GM19193 (cell line): ENCODE data around the gene LIPT1.

ENCODE experiments used
- POLR2A ChIP-seq: IDR thresholded peaks from 4 replicates; pipeline ENCODE4 v1.6.1; 2011; ENCODE audit not compliant: insufficient read depth, insufficient read length; ENCODE audit errors: extremely low read depth

Gene LIPT1

DNA sequence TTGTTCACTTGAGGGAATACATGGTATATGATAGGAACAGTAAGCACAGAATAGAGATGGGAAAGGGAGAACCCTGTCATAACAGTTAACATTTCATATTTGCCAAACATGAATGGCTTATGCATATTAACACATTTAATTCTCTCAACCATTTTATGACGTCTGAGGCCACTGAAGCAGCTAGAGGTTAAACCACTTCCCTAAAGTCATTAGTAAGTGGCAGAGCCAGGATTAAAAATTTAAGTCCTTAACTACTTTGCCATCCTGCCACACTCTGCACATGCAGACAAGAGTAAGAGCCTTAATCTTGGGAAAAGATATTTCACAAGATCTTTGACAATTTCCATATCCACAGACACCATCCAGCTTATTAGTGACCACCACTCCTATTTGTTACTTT, 2.1 kb downstream of the LIPT1 start:
- no peak for TF ChIP-seq POLR2A

DNA sequence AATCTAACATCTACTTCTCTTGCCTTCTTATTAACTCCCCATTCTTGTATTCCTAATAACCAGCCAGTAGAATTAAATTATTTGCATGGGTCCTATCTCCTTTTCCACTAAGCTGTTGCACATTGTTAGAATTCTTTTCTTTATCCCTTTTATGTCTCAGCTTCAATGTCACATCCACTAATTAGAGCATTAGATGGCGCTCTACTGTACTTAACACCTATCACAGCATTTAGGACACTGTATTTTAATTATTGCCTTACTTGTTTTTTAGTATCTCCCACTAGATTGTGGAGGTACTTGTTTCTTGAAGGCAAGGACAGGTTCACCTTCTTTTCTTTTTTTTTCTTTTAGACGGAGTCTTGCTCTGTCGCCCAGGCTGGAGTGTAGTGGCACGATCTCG, 3.8 kb downstream of the LIPT1 start:
- TF ChIP-seq POLR2A = no peak

- no peak for TF ChIP-seq POLR2A
These were observed 4.8 kb downstream of the LIPT1 start for GRCh38 chr2:99159594-99159993.

- no peak for TF ChIP-seq POLR2A
These were observed 11.5 kb downstream of the LIPT1 start for GRCh38 chr2:99166218-99166617.

GRCh38 chr2:99169534-99169933, 14.8 kb downstream of the LIPT1 start:
- no peak for TF ChIP-seq POLR2A

GRCh38 chr2:99171377-99172140, 16.8 kb downstream of the LIPT1 start:
- TF ChIP-seq POLR2A = no peak

DNA sequence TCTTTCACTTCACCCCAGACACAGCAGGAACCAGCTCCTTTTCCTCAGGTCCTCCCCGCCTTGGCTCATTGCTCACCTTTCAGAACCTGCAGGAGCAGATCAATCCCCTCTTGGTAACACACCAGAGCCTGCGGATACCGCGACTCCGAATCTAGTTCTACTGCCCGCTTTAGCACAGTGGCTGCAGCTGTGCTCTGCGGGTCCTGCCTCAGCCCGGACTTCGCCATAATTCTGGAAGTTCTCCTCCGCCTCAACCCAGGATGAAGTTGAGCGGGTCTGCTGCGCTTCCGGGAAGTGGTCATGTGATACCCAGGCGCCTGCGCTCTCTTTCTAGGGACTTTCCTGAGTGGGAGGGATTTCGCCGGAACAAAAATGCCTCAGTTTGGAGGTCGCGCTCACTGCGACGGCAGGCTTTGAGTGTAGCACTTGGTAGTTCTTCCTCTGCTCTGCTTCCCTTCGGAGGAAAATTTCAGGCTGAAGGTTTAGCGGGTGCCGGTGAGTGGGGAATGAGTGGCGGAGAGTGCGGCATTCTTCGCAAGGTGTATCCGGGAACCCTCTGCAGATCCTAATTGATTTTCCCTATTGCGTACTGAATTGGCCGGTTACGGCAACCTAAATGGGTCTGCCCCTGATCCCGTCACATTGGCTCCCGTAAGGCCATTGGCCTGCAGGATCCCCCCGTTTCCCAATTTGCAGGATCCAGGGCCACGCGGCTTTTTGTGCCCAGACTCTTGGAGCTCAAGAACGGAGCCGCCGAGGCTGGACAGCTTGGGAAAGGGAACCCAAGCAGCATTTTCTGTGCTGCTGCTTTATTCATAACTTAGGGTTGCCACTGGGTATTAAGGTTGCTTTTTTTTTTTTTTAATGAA, 26.2 kb downstream of the LIPT1 start, which contains the start of the genes MITD1 and MRPL30:
TSS of gene MITD1 (minus strand) at position 304 of the 869 bp plus-strand sequence. CDS start at position 227, 77 bp downstream.
TSS of gene MRPL30 (plus strand) at position 430 of the 869 bp plus-strand sequence. CDS start 5,020 bp downstream, outside the sequence.
- peak; percentile 91 for TF ChIP-seq POLR2A

DNA sequence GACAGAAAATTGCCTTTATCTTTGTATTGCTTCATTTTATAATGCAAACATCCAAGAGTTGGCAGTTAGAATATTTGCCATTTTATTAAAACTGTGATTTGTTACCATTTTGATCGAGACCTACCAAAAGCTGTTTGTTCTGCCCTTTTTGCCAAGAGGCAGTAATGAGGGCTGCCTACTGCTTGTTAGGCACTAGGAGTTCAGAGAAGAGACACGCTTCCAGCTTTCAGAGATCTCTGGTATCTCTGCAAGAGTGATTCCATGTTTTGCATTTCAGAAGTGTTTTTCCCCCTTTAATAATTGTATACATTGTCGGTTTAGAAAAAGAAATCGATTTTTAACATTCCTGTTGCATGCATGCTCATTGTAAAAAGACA, 26.8 kb downstream of the LIPT1 start:
- no peak for TF ChIP-seq POLR2A

DNA sequence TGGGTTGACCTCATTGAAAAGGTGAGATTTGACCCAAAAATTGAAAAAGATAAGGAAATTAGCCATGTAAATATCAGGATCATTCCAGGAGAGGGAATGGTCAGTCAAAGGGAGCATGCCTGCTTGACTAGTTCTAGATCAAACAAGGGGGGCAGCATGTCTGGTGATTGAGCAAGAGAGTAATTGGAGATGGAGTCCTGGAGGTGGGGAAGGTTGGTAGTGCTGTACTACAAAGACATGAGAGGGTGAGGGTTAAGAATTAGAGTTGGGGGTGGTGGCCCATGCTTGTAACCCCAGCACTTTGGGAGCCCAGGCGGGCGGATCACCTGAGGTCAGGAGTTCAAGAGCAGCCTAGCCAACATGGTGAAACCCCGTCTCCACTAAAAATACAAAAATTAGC, 28.3 kb downstream of the LIPT1 start:
- TF ChIP-seq POLR2A = no peak

DNA sequence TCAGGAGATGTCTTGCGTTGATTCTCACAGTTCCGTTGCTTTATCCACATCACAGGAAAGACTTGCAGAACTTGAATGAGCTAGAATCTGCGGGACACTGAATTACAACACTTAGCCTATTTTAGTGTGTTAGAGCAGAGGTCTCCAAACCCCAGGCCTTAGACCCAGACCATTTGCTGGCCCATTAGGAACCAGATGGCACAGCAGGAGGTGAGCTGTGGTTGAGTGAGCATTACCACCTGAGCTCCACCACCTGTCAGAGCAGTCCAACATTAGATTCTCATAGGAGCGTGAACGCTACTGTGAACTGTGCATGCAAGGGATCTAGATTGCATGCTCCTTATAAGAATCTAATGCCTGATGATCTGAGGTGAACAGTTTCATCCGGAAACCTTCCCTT, 30.0 kb downstream of the LIPT1 start:
- no peak for TF ChIP-seq POLR2A

- TF ChIP-seq POLR2A = no peak
These were observed 32.2 kb downstream of the LIPT1 start for GRCh38 chr2:99187011-99187410.

- no peak for TF ChIP-seq POLR2A
These were observed 33.6 kb downstream of the LIPT1 start for GRCh38 chr2:99188357-99188756.

DNA sequence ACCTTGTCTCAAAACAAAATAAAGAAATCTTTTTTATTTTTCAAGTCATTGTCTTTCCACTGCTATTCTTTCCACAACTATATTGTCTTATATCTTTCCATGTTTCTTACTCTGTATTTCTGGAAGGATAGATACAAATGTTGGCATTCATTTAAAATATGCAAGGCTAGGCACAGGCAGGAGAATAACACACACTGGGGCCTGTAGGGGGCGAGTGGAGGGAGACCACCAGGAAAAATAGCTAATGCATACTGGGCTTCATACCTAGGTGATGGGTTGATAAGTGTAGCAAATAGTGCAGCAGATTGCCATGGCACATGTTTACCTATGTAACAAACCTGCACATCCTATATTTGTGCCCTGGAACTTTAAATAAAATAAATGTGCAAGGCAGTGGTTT, 35.8 kb downstream of the LIPT1 start:
- no peak for TF ChIP-seq POLR2A

DNA sequence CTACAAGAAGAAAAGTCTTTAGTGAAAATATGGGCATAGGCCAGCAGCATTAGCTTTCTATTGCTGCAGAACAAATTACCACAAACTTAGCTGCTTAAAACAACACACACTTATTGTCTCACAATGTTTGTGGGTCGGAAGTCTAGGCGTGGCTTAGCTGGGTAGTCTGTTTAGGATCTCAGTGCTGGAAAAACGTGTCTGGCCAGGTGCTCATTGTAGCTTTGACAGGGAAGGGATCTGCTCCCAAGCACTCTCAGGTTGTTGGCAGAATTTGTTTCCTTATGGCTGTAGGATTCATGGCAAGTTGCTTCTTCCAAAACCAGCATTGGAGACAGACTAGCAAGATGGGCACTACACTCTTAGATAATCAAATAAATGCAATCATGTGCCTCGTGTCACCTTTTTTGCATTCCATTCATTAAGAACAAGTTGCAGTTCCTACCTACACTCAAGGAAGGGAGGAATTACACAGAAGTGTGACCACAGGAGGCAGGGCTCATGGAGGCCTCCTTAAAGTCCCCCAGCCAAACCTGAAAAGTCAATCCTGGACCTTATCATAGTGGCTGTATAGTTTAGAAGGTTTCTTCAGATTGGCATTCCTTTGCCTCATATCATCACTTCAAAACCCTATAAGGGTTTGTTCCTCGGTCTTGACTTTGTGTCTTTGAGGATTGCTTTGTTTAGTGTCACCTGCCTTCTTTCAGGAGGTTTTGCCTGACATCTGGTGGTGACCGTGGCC, 43.5 kb downstream of the LIPT1 start:
- TF ChIP-seq POLR2A = no peak
